Measurements from ENCODE around the gene NECAB2. TPM values are rescaled to one million over a fixed set of nuclear protein-coding genes. Genes with fewer than 3 reads are reported as not detected.

Gene NECAB2
- total and polyA plus RNA-seq, 2 experiments from 2014 or later = 1.6 to 5.1 TPM

GRCh38 chr16:83936581-83937165 lies 31.4 kb upstream of the NECAB2 start:
- Histone ChIP-seq H3K4me1 (ENCODE audit: insufficient read depth) (no peaks in the 10 kb centered on the region), H3K27me3 (ENCODE audit: insufficient read depth) (no peaks in the 10 kb centered on the region), H3K36me3 (ENCODE audit: insufficient read depth) (no peaks in the 10 kb centered on the region), H4K20me1 (replicated peaks; ENCODE audit: insufficient read depth) (no peaks in the 10 kb centered on the region), H3K79me2 (replicated peaks; ENCODE audit: insufficient read depth) (no peaks in the 10 kb centered on the region), H3K27ac (ENCODE audit: low read depth) (no peak overlapping the region), H3K9me2 (ENCODE audit: insufficient read depth) (no peaks in the 10 kb centered on the region), H3K4me3 (no peak overlapping the region), H2AFZ (no peak overlapping the region), H3K4me2 (no peak overlapping the region), H3F3A (replicated peaks; ENCODE audit: low read depth) (no peaks in the 10 kb centered on the region)
- DNase-seq (ENCODE audit: low spot score) = no peak
- Mint-ChIP-seq H3K27me3 (ENCODE audit: insufficient read depth, low read depth, poor library complexity) (peaks cover 23% of the 10 kb centered on the region), H3K4me3 (no peak overlapping the region), H3K27ac (no peak overlapping the region), H3K36me3 (ENCODE audit: low read depth) (no peaks in the 10 kb centered on the region; the same call in 1 of the 3 replicates), H3K9me3 (no peaks in the 10 kb centered on the region), H3K4me1 (peaks cover 12% of the 10 kb centered on the region)
- no peak for ATAC-seq
- TF ChIP-seq ZNF114 (CRISPR knock-in tag; IDR thresholded peaks at IDR 0.05) (no peak), STAT1 (IDR thresholded peaks at IDR 0.05; ENCODE audit: unreplicated experiment) (no peak), POLR2AphosphoS5 (IDR thresholded peaks at IDR 0.05; ENCODE audit: low read depth) (no peak), ZNF462 (CRISPR knock-in tag; IDR thresholded peaks at IDR 0.05) (no peak), NANOG (IDR thresholded peaks at IDR 0.05; ENCODE audit: borderline replicate concordance) (no peak), CREB1 (CRISPR knock-in tag; IDR thresholded peaks at IDR 0.05; ENCODE audit: low read depth) (no peak), ETS1 (IDR thresholded peaks at IDR 0.05) (no peak), EZH2phosphoT487 (IDR thresholded peaks at IDR 0.05; ENCODE audit: unreplicated experiment) (no peak)

All from GM23338 (cell line).